Measurements from ENCODE around the gene NASP.

Gene NASP

GRCh38 chr1:45554198-45554597, 29.6 kb upstream of the NASP start:
- peaks cover 24% of the 10 kb centered on the region for H3K4me1 Mint-ChIP-seq (ENCODE audit: low read depth)
- peaks cover 14% of the 10 kb centered on the region for H3K36me3 Mint-ChIP-seq (ENCODE audit: low read depth)
- no peaks in the 10 kb centered on the region for H3K9me3 Mint-ChIP-seq

GRCh38 chr1:45557422-45557944, 26.4 kb upstream of the NASP start:
- Mint-ChIP-seq H3K27ac (peak overlapping the region; percentile 59), H3K4me3 (no peak overlapping the region), H3K36me3 (ENCODE audit: low read depth) (peaks cover 21% of the 10 kb centered on the region), H3K9me3 (no peaks in the 10 kb centered on the region), H3K27me3 (ENCODE audit: low read depth) (no peaks in the 10 kb centered on the region), H3K4me1 (ENCODE audit: low read depth) (peaks cover 13% of the 10 kb centered on the region)

More at GRCh38 chr1:45554198-45554597, 29.6 kb upstream of the NASP start:
- Mint-ChIP-seq H3K27me3 (ENCODE audit: low read depth) (no peaks in the 10 kb centered on the region), H3K4me3 (no peak overlapping the region), H3K27ac (no peak overlapping the region)

GRCh38 chr1:45563843-45564242, 20.0 kb upstream of the NASP start:
- Mint-ChIP-seq H3K4me3 (no peak overlapping the region), H3K9me3 (no peaks in the 10 kb centered on the region), H3K4me1 (ENCODE audit: low read depth) (peaks cover 4% of the 10 kb centered on the region), H3K27ac (no peak overlapping the region), H3K36me3 (ENCODE audit: low read depth) (peaks cover 30% of the 10 kb centered on the region), H3K27me3 (ENCODE audit: low read depth) (no peaks in the 10 kb centered on the region)

- Mint-ChIP-seq H3K4me3 (no peak overlapping the region), H3K9me3 (no peaks in the 10 kb centered on the region), H3K27me3 (ENCODE audit: low read depth) (no peaks in the 10 kb centered on the region), H3K36me3 (ENCODE audit: low read depth) (peaks cover 38% of the 10 kb centered on the region), H3K27ac (no peak overlapping the region), H3K4me1 (ENCODE audit: low read depth) (peaks cover 6% of the 10 kb centered on the region)
These were observed 17.1 kb upstream of the NASP start for GRCh38 chr1:45566722-45567121.

GRCh38 chr1:45567911-45568310, 15.9 kb upstream of the NASP start:
- no peaks in the 10 kb centered on the region for H3K27me3 Mint-ChIP-seq (ENCODE audit: low read depth)
- no peak overlapping the region for H3K27ac Mint-ChIP-seq
- no peak overlapping the region for H3K4me3 Mint-ChIP-seq
- H3K4me1 Mint-ChIP-seq (ENCODE audit: low read depth), result peaks cover 6% of the 10 kb centered on the region
- no peaks in the 10 kb centered on the region for H3K9me3 Mint-ChIP-seq
- H3K36me3 Mint-ChIP-seq (ENCODE audit: low read depth), result peaks cover 36% of the 10 kb centered on the region

- H3K27me3 Mint-ChIP-seq (ENCODE audit: low read depth), result no peaks in the 10 kb centered on the region
- H3K9me3 Mint-ChIP-seq, result no peaks in the 10 kb centered on the region
- no peak overlapping the region for H3K27ac Mint-ChIP-seq
- no peak overlapping the region for H3K4me3 Mint-ChIP-seq
- peaks cover 36% of the 10 kb centered on the region for H3K36me3 Mint-ChIP-seq (ENCODE audit: low read depth)
- H3K4me1 Mint-ChIP-seq (ENCODE audit: low read depth), result peaks cover 6% of the 10 kb centered on the region
These were observed 15.4 kb upstream of the NASP start for GRCh38 chr1:45568421-45568820.

GRCh38 chr1:45569571-45569961, 14.3 kb upstream of the NASP start:
- Mint-ChIP-seq H3K27ac (no peak overlapping the region), H3K36me3 (ENCODE audit: low read depth) (peaks cover 29% of the 10 kb centered on the region), H3K4me1 (ENCODE audit: low read depth) (peaks cover 5% of the 10 kb centered on the region), H3K27me3 (ENCODE audit: low read depth) (no peaks in the 10 kb centered on the region), H3K9me3 (no peaks in the 10 kb centered on the region), H3K4me3 (no peak overlapping the region)

- Mint-ChIP-seq H3K4me3 (no peak overlapping the region), H3K36me3 (ENCODE audit: low read depth) (peaks cover 29% of the 10 kb centered on the region), H3K27me3 (ENCODE audit: low read depth) (no peaks in the 10 kb centered on the region), H3K9me3 (no peaks in the 10 kb centered on the region), H3K27ac (peak overlapping the region; percentile 34), H3K4me1 (ENCODE audit: low read depth) (peaks cover 5% of the 10 kb centered on the region)
These were observed 13.8 kb upstream of the NASP start for GRCh38 chr1:45569962-45570581.

GRCh38 chr1:45570631-45571030, 13.2 kb upstream of the NASP start:
- Mint-ChIP-seq H3K4me3 (no peak overlapping the region), H3K36me3 (ENCODE audit: low read depth) (peaks cover 29% of the 10 kb centered on the region), H3K9me3 (no peaks in the 10 kb centered on the region), H3K27me3 (ENCODE audit: low read depth) (no peaks in the 10 kb centered on the region), H3K4me1 (ENCODE audit: low read depth) (peaks cover 5% of the 10 kb centered on the region), H3K27ac (no peak overlapping the region)

GRCh38 chr1:45573231-45573804, 10.5 kb upstream of the NASP start:
- Mint-ChIP-seq H3K4me1 (ENCODE audit: low read depth) (peaks cover 6% of the 10 kb centered on the region), H3K4me3 (no peak overlapping the region), H3K27ac (no peak overlapping the region), H3K27me3 (ENCODE audit: low read depth) (no peaks in the 10 kb centered on the region), H3K36me3 (ENCODE audit: low read depth) (peaks cover 16% of the 10 kb centered on the region), H3K9me3 (no peaks in the 10 kb centered on the region)

- Mint-ChIP-seq H3K4me3 (no peak overlapping the region), H3K4me1 (ENCODE audit: low read depth) (peaks cover 6% of the 10 kb centered on the region), H3K36me3 (ENCODE audit: low read depth) (peaks cover 15% of the 10 kb centered on the region), H3K27ac (no peak overlapping the region), H3K9me3 (no peaks in the 10 kb centered on the region), H3K27me3 (ENCODE audit: low read depth) (no peaks in the 10 kb centered on the region)
These were observed 9.7 kb upstream of the NASP start for GRCh38 chr1:45574105-45574626.

- peaks cover 29% of the 10 kb centered on the region for H3K4me1 Mint-ChIP-seq (ENCODE audit: low read depth)
- no peaks in the 10 kb centered on the region for H3K27me3 Mint-ChIP-seq (ENCODE audit: low read depth)
- peaks cover 6% of the 10 kb centered on the region for H3K36me3 Mint-ChIP-seq (ENCODE audit: low read depth)
- no peaks in the 10 kb centered on the region for H3K9me3 Mint-ChIP-seq
- peak overlapping the region; percentile 99 for H3K27ac Mint-ChIP-seq
- H3K4me3 Mint-ChIP-seq, result peak overlapping the region; percentile 100
These were observed 576 bp upstream of the NASP start for GRCh38 chr1:45583264-45583665.

- Mint-ChIP-seq H3K4me1 (ENCODE audit: low read depth) (peaks cover 29% of the 10 kb centered on the region), H3K27ac (peak overlapping the region; percentile 99), H3K4me3 (peak overlapping the region; percentile 100), H3K36me3 (ENCODE audit: low read depth) (peaks cover 6% of the 10 kb centered on the region), H3K9me3 (no peaks in the 10 kb centered on the region), H3K27me3 (ENCODE audit: low read depth) (no peaks in the 10 kb centered on the region)
These were observed 689 bp downstream of the NASP start for GRCh38 chr1:45584351-45585109.

- H3K27me3 Mint-ChIP-seq (ENCODE audit: low read depth), result no peaks in the 10 kb centered on the region
- H3K27ac Mint-ChIP-seq, result peak overlapping the region; percentile 84
- H3K4me1 Mint-ChIP-seq (ENCODE audit: low read depth), result peaks cover 29% of the 10 kb centered on the region
- H3K36me3 Mint-ChIP-seq (ENCODE audit: low read depth), result peaks cover 6% of the 10 kb centered on the region
- no peaks in the 10 kb centered on the region for H3K9me3 Mint-ChIP-seq
- H3K4me3 Mint-ChIP-seq, result peak overlapping the region; percentile 100
These were observed 1.2 kb downstream of the NASP start for GRCh38 chr1:45585110-45585426.
